GM20000 (cell line): ENCODE data around the gene TEX54.

Source experiments
- DNase-seq: peaks from one replicate; pipeline ENCODE4 v3.0.0; 2012; ENCODE audit warnings: low spot score
- TF ChIP-seq, protein P1 (sequence below): IDR thresholded peaks from 2 replicates; pipeline ENCODE4 v1.5.1; 2012; ENCODE audit warnings: mild to moderate bottlenecking, control low read depth; ENCODE audit errors: extremely low read depth, missing control alignments

TEX54 gene

DNA sequence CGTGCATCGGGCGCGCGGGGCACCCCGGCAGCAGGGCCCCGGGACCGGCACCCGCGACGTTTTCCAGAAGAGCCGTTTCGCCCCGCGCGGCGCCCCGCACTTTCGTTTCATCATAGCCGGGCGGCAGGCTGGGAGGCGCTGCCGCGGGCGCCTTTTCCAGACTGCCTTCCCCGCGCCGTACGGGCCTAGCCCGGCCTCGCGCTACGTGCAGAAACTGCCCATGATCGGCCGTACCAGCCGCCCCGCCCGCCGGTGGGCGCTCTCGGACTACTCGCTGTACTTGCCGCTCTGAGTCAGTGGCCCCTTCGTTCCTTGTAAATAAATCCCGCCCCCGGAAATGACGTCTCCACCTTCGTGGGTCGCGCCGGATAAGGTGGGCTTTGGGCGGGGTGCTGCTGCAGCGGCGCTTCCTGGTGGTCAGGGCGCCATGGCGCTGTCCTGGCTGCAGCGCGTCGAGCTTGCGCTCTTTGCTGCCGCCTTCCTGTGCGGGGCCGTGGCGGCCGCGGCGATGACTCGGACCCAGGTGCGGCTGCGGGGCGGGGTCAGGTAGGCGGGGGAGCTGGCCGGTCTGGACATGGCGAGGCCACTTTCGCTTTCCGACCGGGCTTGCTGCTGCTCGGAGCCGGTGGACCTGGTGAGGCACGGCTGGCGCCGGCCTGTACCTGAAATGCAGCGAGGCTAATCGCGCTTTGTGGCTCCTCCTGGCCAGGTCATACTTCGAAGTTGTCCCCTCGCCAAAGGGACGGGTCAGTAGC lies 45.5 kb downstream of the TEX54 start, which contains the start of gene TMEM179B:
TMEM179B (plus strand) TSS at position 398 of the 755 bp plus-strand sequence; CDS start at position 428, 30 bp downstream.
- TF ChIP-seq, protein P1, sequence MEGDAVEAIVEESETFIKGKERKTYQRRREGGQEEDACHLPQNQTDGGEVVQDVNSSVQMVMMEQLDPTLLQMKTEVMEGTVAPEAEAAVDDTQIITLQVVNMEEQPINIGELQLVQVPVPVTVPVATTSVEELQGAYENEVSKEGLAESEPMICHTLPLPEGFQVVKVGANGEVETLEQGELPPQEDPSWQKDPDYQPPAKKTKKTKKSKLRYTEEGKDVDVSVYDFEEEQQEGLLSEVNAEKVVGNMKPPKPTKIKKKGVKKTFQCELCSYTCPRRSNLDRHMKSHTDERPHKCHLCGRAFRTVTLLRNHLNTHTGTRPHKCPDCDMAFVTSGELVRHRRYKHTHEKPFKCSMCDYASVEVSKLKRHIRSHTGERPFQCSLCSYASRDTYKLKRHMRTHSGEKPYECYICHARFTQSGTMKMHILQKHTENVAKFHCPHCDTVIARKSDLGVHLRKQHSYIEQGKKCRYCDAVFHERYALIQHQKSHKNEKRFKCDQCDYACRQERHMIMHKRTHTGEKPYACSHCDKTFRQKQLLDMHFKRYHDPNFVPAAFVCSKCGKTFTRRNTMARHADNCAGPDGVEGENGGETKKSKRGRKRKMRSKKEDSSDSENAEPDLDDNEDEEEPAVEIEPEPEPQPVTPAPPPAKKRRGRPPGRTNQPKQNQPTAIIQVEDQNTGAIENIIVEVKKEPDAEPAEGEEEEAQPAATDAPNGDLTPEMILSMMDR: peak; percentile 56
- peak; percentile 98 for DNase-seq

GRCh38 chr11:62786318-62787004 lies 46.2 kb downstream of the TEX54 start:
- TF ChIP-seq, protein P1: peak; percentile 99
- peak; percentile 93 for DNase-seq

DNA sequence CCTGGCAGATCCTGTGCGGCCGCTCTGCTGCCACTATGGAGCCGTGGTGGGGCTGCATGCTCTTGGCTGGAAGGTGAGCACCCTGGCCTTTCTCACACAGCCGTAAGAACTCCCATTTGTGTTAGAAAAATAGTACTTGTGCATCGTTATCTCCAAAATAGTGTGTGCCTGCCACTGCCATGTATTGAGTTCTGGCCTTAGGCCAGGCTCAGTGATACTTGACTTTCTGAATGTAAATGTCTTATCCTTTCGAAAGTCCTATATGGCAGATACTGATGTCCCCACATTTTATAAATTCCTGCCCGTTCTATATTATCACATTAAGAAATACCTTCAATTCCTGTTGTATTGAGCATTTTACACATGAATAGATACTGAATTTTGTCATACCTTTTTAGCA lies 49.9 kb downstream of the TEX54 start:
- TF ChIP-seq, protein P1: no peak
- no peak for DNase-seq
